H1 (cell line): ENCODE measurements around the gene NAT8L. TPM values are rescaled to one million over a fixed set of nuclear protein-coding genes. Genes with fewer than 3 reads are reported as not detected.
A peak's percentile ranks its signal among the peaks of the same experiment; 100 is the strongest.

Experiments used
- CTCF ChIA-PET: fragments of 300-600 bp; sonication (Branson Sonifier 250); formaldehyde crosslinking; loops from one replicate; lab custom pipeline; 2021; ENCODE audit not compliant: partially characterized antibody; lab: Charles Lee
- POLR2A ChIA-PET: fragments of 300-600 bp; sonication (Branson Sonifier 250); formaldehyde crosslinking; loops from one replicate; lab custom pipeline; 2021; ENCODE audit warnings: inconsistent platforms; ENCODE audit not compliant: partially characterized antibody; lab: Charles Lee
- DNase-seq, 2 experiments: peaks; one replicate each; pipeline versions ENCODE4 v3.0.0 to v3.0.0-alpha.2; 2010 to 2022; ENCODE audit warnings: low spot score in 2 of 2, low read depth in 1 of 2, mixed read lengths in 1 of 2
- FAIRE-seq: peaks from 2 replicates; lab custom pipeline; 2011; peaks lifted over from hg19 to GRCh38; lab: Jason Lieb, UNC
- H2AFZ ChIP-seq: 2 replicates; pipeline ENCODE4 v1.8.1; 2012; ENCODE audit warnings: low read length, inconsistent platforms
- H2AK5ac ChIP-seq: 2 replicates; pipeline ENCODE4 v1.6.1; 2013; ENCODE audit warnings: low read depth, low read length
- H2BK120ac ChIP-seq: replicated peaks from 2 replicates; pipeline ENCODE3; 2013; ENCODE audit warnings: low read depth, low read length, inconsistent platforms
- H2BK12ac ChIP-seq: 2 replicates; pipeline ENCODE4 v1.6.1; 2013; ENCODE audit warnings: low read depth, low read length
- H2BK15ac ChIP-seq: 2 replicates; pipeline ENCODE4 v1.6.1; 2013; ENCODE audit warnings: low read length
- H2BK20ac ChIP-seq: 2 replicates; pipeline ENCODE4 v1.6.1; 2013; ENCODE audit warnings: low read length
- H2BK5ac ChIP-seq: 2 replicates; pipeline ENCODE4 v1.6.1; 2013; ENCODE audit warnings: low read depth, low read length
- H3K14ac ChIP-seq: 2 replicates; pipeline ENCODE4 v1.6.1; 2013; ENCODE audit warnings: inconsistent platforms; ENCODE audit not compliant: insufficient read length
- H3K18ac ChIP-seq: 2 replicates; pipeline ENCODE4 v1.6.1; 2013; ENCODE audit warnings: low read length; ENCODE audit errors: extremely low read depth
- H3K23ac ChIP-seq: 2 replicates; pipeline ENCODE4 v1.6.1; 2013; ENCODE audit warnings: inconsistent platforms; ENCODE audit not compliant: insufficient read length
- H3K23me2 ChIP-seq: 2 replicates; pipeline ENCODE4 v1.6.1; 2013; ENCODE audit warnings: low read depth, low read length
- H3K27ac ChIP-seq: 2 replicates; pipeline ENCODE4 v1.6.1; 2011; ENCODE audit warnings: low read depth, low read length, inconsistent platforms
- H3K27me3 ChIP-seq, 4 experiments: replicated peaks in 1 of 4; 1 replicate in 1 of 4; 2 replicates in 3 of 4; pipeline versions ENCODE4 v1.6.1 to v1.8.1; 2011 to 2013; ENCODE audit warnings: low read length in 3 of 4, mild to moderate bottlenecking in 3 of 4, inconsistent platforms in 2 of 4, mixed read lengths in 2 of 4, moderate library complexity in 1 of 4; ENCODE audit not compliant: control insufficient read depth in 3 of 4, insufficient read depth in 3 of 4; ENCODE audit errors: extremely low read depth in 1 of 4
- H3K36me3 ChIP-seq, 4 experiments: 2 replicates each; pipeline versions ENCODE4 v1.6.1 to v1.8.1; 2011 to 2013; ENCODE audit warnings: mild to moderate bottlenecking in 4 of 4, low read length in 3 of 4, moderate library complexity in 2 of 4, control low read depth in 1 of 4, inconsistent platforms in 1 of 4; ENCODE audit not compliant: insufficient read depth in 4 of 4, control insufficient read depth in 2 of 4
- H3K4ac ChIP-seq: replicated peaks from 2 replicates; pipeline ENCODE3; 2013; ENCODE audit warnings: low read length, low read depth, mixed read lengths, inconsistent platforms; ENCODE audit not compliant: insufficient read length
- H3K4me1 ChIP-seq, 4 experiments: replicated peaks in 1 of 4; 1 replicate in 1 of 4; 2 replicates in 3 of 4; pipeline versions ENCODE4 v1.6.1 to v1.8.1; 2011 to 2013; ENCODE audit warnings: low read length in 3 of 4, inconsistent platforms in 2 of 4, mixed read lengths in 1 of 4; ENCODE audit not compliant: insufficient read depth in 4 of 4, control insufficient read depth in 3 of 4
- H3K4me2 ChIP-seq, 2 experiments: 2 replicates each; pipeline versions ENCODE4 v1.6.1 to v1.8.1; 2011 to 2013; ENCODE audit warnings: low read depth in 2 of 2, low read length in 2 of 2, control low read depth in 1 of 2, inconsistent platforms in 1 of 2, mild to moderate bottlenecking in 1 of 2; ENCODE audit not compliant: insufficient read depth in 1 of 2
- H3K4me3 ChIP-seq, 4 experiments: fragments of 200-600, 300-600 bp in 1 of 4; sonication (generic), shearing (Covaris generic), sonication (Bioruptor Twin) in 1 of 4; 2 replicates each; pipeline versions ENCODE4 v1.5.1 to v1.8.1; 2011 to 2016; ENCODE audit warnings: low read length in 4 of 4, low read depth in 3 of 4, control low read depth in 2 of 4, inconsistent platforms in 2 of 4, mild to moderate bottlenecking in 2 of 4, mixed read lengths in 1 of 4, moderate library complexity in 1 of 4; ENCODE audit not compliant: insufficient read depth in 2 of 4; ENCODE audit errors: extremely low read depth in 1 of 4
- H3K56ac ChIP-seq: replicated peaks from 2 replicates; pipeline ENCODE3; 2013; ENCODE audit warnings: low read depth, mild to moderate bottlenecking, mixed read lengths, low read length, inconsistent platforms; ENCODE audit not compliant: insufficient read length
- H3K79me1 ChIP-seq: 2 replicates; pipeline ENCODE4 v1.6.1; 2013; ENCODE audit warnings: low read depth, low read length, control low read depth
- H3K79me2 ChIP-seq, 2 experiments: 2 replicates each; pipeline versions ENCODE4 v1.6.1 to v1.8.1; 2012 to 2013; ENCODE audit warnings: low read length in 2 of 2, mild to moderate bottlenecking in 2 of 2, inconsistent platforms in 1 of 2; ENCODE audit not compliant: insufficient read depth in 2 of 2, control insufficient read depth in 1 of 2
- H3K9ac ChIP-seq, 4 experiments: replicated peaks in 1 of 4; 1 replicate in 1 of 4; 2 replicates in 3 of 4; pipeline versions ENCODE4 v1.6.1 to v1.8.1; 2011 to 2013; ENCODE audit warnings: low read depth in 3 of 4, low read length in 3 of 4, control low read depth in 2 of 4, mild to moderate bottlenecking in 2 of 4, moderate library complexity in 2 of 4, inconsistent platforms in 1 of 4; ENCODE audit errors: extremely low read depth in 1 of 4
- H3K9me3 ChIP-seq, 2 experiments: 2 replicates each; pipeline versions ENCODE4 v1.6.1 to v1.8.1; 2012 to 2013; ENCODE audit warnings: mild to moderate bottlenecking in 2 of 2, moderate library complexity in 2 of 2, control low read depth in 1 of 2, inconsistent platforms in 1 of 2, low read depth in 1 of 2, low read length in 1 of 2, mixed read lengths in 1 of 2; ENCODE audit not compliant: insufficient read depth in 2 of 2
- H4K20me1 ChIP-seq, 2 experiments: replicated peaks in 1 of 2; 2 replicates each; pipeline versions ENCODE3 to v1.8.1; 2011 to 2013; ENCODE audit warnings: inconsistent platforms in 2 of 2, low read length in 2 of 2, mild to moderate bottlenecking in 1 of 2; ENCODE audit not compliant: insufficient read depth in 2 of 2, control insufficient read depth in 1 of 2
- H4K5ac ChIP-seq: 2 replicates; pipeline ENCODE4 v1.6.1; 2013; ENCODE audit warnings: low read length, low read depth, mixed read lengths, inconsistent platforms; ENCODE audit not compliant: insufficient read length
- H4K8ac ChIP-seq: 2 replicates; pipeline ENCODE4 v1.8.0; 2013; ENCODE audit warnings: mild to moderate bottlenecking, moderate library complexity, low read length, inconsistent platforms; ENCODE audit not compliant: insufficient read depth; ENCODE audit errors: extremely low read depth
- H4K91ac ChIP-seq: replicated peaks from 2 replicates; pipeline ENCODE3; 2013; ENCODE audit warnings: low read length, mixed read lengths, inconsistent platforms; ENCODE audit not compliant: insufficient read length
- EZH2 ChIP-seq: fragments of 200-600 bp; sonication (generic); IDR thresholded peaks from 2 replicates; pipeline ENCODE4 v1.7.1; 2012; ENCODE audit warnings: low read depth, mild to moderate bottlenecking, moderate library complexity, low read length, inconsistent platforms; ENCODE audit not compliant: severe bottlenecking
- WGBS, 2 experiments: shearing (Covaris generic) in 1 of 2; methylation state at CpG; one replicate each; pipeline versions ENCODE4 v1.1.6 to v1.1.7; 2013 to 2015; ENCODE audit warnings: low lambda C conversion rate in 2 of 2, mixed read lengths in 2 of 2, inconsistent platforms in 1 of 2, low coverage in 1 of 2, missing lambda C conversion rate in 1 of 2; ENCODE audit not compliant: insufficient replicate concordance in 2 of 2, insufficient coverage in 1 of 2, insufficient read length in 1 of 2; ENCODE audit errors: extremely low coverage in 1 of 2, missing lambda C conversion rate in 1 of 2; 5-methylcytosine and 5-hydroxymethylcytosine counted together
- polyA plus RNA-seq, 7 experiments: library from polyadenylated mRNA; depleted of rRNA in 3 of 7; stranded (reverse) in 5 of 7; unstranded in 2 of 7; fragments of >200 nt in 5 of 7; fragments of 200-250 nt in 2 of 7; gene quantifications; 1 replicate in 5 of 7; 2 replicates in 1 of 7; 4 replicates in 1 of 7; pipeline versions ENCODE4 v1.2.1 to v1.2.3, GENCODE V29; 2011 to 2013; ENCODE audit warnings: missing spikeins in 2 of 7, mixed read lengths in 2 of 7
- total RNA-seq: library from RNA; stranded (reverse); fragmentation: NEBNext Ultra II Directional; extraction: Animal tissue kit (Norgen Biotek cat#: 25700); gene quantifications from 2 replicates; pipeline ENCODE4 v1.2.1, GENCODE V29; 2021
- TF ChIP-seq, protein P1 (sequence below), 3 experiments: IDR thresholded peaks; 1 replicate in 2 of 3; 2 replicates in 1 of 3; pipeline versions ENCODE4 v1.5.1 to v1.6.1; 2011; ENCODE audit warnings: low read length in 3 of 3, mild to moderate bottlenecking in 3 of 3, inconsistent platforms in 2 of 3, low read depth in 1 of 3, moderate library complexity in 1 of 3; ENCODE audit not compliant: insufficient read depth in 1 of 3; ENCODE audit errors: control extremely low read depth in 1 of 3

NAT8L gene
- total and polyA plus RNA-seq, 2 of the 8 experiments (the other 6 are each of a cell fraction or from before 2014, with no cell fraction given) = 10.8 TPM

DNA sequence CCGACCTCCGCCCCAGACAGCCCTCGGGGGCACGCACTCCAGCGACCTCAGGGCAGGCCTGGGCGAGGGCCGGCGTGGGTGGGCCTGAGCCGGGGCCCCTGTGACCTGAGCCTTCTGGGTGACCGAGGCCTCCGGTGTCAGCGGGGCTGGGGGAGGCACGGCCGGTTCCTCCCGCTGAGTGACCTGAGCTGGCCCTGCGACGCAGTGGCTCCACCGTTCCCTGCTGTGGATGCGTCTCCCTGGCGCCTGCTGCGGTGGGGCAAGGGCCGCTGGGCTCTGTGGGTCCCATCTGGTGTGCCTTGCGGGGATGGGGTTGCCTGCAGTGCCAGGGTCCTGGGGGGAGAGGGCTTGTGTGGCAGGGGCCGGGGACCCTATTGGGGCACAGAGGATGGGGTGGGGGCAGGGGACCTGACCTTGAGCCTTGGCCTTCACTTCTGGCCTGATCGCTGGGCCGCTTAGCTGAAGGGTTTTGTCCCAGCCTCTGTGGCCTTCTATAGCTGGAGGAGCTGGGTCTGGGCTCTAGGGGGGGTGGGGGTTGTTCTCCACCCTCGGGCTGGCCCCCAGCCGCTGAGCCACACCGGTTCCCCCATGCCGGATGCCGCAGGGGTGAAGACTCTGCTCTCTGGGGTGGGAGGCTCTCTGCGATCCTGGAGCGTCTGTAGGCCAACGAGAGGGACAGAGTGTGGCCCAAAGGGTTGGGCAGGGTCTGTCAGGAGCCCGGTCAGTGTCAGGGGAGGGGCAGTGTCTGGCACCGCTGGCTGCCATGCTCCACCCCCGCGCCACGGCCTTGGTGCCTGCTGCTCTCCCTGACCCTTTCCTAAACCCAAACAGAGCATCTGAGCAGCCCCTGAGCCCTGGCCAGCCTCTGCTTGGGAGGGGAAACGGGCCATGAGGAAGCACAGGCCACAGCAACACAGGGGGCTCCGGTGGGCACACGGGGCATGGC, 2.3 kb downstream of the NAT8L start:
- H2BK15ac ChIP-seq = no peak overlapping the region
- no peak overlapping the region for H2AK5ac ChIP-seq
- TF ChIP-seq, protein P1, sequence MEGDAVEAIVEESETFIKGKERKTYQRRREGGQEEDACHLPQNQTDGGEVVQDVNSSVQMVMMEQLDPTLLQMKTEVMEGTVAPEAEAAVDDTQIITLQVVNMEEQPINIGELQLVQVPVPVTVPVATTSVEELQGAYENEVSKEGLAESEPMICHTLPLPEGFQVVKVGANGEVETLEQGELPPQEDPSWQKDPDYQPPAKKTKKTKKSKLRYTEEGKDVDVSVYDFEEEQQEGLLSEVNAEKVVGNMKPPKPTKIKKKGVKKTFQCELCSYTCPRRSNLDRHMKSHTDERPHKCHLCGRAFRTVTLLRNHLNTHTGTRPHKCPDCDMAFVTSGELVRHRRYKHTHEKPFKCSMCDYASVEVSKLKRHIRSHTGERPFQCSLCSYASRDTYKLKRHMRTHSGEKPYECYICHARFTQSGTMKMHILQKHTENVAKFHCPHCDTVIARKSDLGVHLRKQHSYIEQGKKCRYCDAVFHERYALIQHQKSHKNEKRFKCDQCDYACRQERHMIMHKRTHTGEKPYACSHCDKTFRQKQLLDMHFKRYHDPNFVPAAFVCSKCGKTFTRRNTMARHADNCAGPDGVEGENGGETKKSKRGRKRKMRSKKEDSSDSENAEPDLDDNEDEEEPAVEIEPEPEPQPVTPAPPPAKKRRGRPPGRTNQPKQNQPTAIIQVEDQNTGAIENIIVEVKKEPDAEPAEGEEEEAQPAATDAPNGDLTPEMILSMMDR (IDR thresholded peaks at IDR 0.05; ENCODE audit: control extremely low read depth in 1 of 3, insufficient read depth in 1 of 3, low read depth in 1 of 3, low read length in 3 of 3) = no peak
- TF ChIP-seq EZH2 = peak; percentile 1
- H3K36me3 ChIP-seq = peaks cover 0 to 4% (median 0%) of the 10 kb centered on the region in 4 experiments; a peak in 1 of 8 replicates
- peak overlapping the region; percentile 85 for H3K4ac ChIP-seq
- no peak overlapping the region for H3K56ac ChIP-seq
- 69% methylated on average over 26 of the region's 42 CpGs; no CpG with 5 or more reads in 1 of the 2 experiments for WGBS, 2 experiments
- FAIRE-seq = no peak
- H3K23ac ChIP-seq = no peak overlapping the region
- ChIA-PET POLR2A (interaction anchor here (0.7 to 1.9 kb wide), 5 partner anchors 12 to 266 kb away, joined by 3 to 6 read pairs (median 3); no protein-coding TSS in a partner anchor), CTCF (interaction anchor here (1.0 to 1.5 kb wide), 4 partner anchors 9 to 16 kb away, joined by 3 to 4 read pairs (median 3); no protein-coding TSS in a partner anchor)
- no peak overlapping the region for H2BK5ac ChIP-seq
- H3K4me3 ChIP-seq = peak overlapping the region in 2 of 4 experiments; percentile 11 to 58; a peak in 4 of 8 replicates
- H3K79me1 ChIP-seq = no peaks in the 10 kb centered on the region
- H2BK20ac ChIP-seq = no peak overlapping the region
- peak overlapping the region; percentile 49 to 80 for H3K4me2 ChIP-seq
- H3K4me1 ChIP-seq = peaks cover 0 to 5% (median 4%) of the 10 kb centered on the region in 4 experiments; a peak in 5 of 7 replicates
- no peaks in the 10 kb centered on the region for H3K9me3 ChIP-seq
- H4K5ac ChIP-seq = no peak overlapping the region
- DNase-seq = no peak
- H4K8ac ChIP-seq = no peak overlapping the region
- H3K23me2 ChIP-seq = peaks cover 13% of the 10 kb centered on the region; the same call in 1 of the 2 replicates
- H2BK120ac ChIP-seq = no peak overlapping the region
- H3K27ac ChIP-seq = no peak overlapping the region
- no peak overlapping the region for H3K9ac ChIP-seq
- peak overlapping the region; percentile 19; the same call in 1 of the 2 replicates for H3K18ac ChIP-seq
- H4K91ac ChIP-seq = no peak overlapping the region
- H2BK12ac ChIP-seq = no peak overlapping the region
- peaks cover 5 to 13% of the 10 kb centered on the region in 2 experiments for H4K20me1 ChIP-seq
- H3K14ac ChIP-seq = no peak overlapping the region
- H2AFZ ChIP-seq = no peak overlapping the region
- H3K79me2 ChIP-seq = no peaks in the 10 kb centered on the region
- peaks cover 21 to 45% (median 34%) of the 10 kb centered on the region in 4 experiments for H3K27me3 ChIP-seq
